ENCODE data around the gene STN1.

GRCh38 chr10:103838070-103838395, 80.0 kb downstream of the STN1 start:
- TF ChIP-seq, protein P1, sequence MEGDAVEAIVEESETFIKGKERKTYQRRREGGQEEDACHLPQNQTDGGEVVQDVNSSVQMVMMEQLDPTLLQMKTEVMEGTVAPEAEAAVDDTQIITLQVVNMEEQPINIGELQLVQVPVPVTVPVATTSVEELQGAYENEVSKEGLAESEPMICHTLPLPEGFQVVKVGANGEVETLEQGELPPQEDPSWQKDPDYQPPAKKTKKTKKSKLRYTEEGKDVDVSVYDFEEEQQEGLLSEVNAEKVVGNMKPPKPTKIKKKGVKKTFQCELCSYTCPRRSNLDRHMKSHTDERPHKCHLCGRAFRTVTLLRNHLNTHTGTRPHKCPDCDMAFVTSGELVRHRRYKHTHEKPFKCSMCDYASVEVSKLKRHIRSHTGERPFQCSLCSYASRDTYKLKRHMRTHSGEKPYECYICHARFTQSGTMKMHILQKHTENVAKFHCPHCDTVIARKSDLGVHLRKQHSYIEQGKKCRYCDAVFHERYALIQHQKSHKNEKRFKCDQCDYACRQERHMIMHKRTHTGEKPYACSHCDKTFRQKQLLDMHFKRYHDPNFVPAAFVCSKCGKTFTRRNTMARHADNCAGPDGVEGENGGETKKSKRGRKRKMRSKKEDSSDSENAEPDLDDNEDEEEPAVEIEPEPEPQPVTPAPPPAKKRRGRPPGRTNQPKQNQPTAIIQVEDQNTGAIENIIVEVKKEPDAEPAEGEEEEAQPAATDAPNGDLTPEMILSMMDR (IDR thresholded peaks at IDR 0.05), result no peak
- TF ChIP-seq POLR2A (IDR thresholded peaks at IDR 0.05), result no peak

Measured in Peyer's patch (tissue), 4 donors.